Measurements from ENCODE around the gene TM4SF4.

The TM4SF4 gene

DNA sequence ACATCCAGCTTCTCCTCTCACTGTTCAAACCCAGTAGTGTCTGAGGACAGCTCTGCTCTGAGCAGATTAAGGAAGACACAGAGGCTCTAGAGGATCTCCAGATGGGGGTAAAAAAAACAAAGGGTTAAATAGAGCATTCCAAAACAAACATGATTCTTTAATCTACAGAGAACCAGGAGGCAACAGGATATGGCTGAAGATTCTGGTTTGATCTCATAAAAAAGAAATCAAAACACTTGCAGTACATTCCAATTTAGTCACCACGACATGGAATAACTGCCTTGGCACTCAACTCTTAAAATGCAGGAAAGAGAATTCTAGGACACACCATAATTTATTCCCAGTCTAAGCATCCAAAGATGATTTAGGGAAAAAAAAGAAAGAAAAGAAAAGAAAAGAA lies 32.0 kb downstream of the TM4SF4 start:
- H3K4me3 ChIP-seq (ENCODE audit: low read length), result no peak overlapping the region
- no peak for DNase-seq (ENCODE audit: low read depth, low spot score)

DNA sequence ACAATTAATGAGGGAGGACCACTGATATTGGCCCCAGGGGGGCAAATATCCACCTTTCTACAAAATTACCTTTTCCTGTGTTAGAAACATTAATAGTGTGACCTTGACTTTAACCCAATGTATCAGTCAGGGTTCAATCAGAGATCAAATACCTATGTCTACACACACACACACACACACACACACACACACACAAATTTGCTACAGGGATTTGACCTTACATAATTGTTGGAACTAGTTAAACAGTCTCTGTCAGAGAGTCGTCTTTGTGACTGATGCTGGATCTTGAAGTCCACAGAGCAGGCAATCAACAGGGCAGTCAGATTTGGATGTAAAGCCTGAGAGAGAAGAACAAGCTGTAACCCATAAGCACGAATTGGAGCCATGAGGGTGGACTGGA lies 32.5 kb downstream of the TM4SF4 start:
- H3K4me3 ChIP-seq (ENCODE audit: low read length), result no peak overlapping the region
- no peak for DNase-seq (ENCODE audit: low read depth, low spot score)

DNA sequence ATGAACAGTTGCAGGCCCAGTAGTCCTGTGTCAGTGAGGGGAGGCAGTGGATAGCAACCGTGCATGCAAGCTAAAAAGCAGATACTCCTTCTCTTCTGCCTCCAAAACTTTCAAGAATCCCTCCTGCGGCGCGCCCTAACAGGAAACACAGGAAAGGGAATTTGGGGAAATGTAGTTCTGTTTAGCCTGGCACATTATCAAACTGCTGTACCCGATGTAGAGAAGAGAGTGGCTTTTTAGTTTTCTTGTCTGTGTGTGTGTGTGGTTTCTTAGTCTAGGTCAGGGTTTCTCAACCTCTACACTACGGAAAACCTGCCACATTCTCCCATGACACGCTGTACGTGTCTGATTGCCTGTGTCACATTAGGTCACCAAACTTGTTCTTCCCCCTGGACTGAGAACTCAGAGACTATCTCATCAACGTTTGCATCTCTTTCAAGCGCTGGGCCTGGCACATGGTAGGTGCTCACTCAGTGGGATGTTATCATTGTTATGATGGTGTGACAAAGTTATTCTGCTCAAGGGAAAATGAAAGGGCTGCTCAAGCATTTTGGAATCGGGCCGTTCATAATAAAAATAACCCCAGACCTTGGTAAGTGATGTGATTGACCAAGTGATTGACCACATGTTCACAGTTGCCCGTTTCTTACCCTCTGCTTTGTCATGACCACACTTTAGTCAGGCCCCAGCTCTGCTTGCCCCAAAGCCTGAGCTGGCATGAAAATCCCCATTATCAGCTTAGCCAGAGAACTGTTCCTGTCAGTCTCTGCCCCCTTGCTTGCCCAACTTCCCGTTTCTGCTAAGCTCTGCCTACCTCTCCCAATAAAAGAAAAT lies 33.2 kb downstream of the TM4SF4 start:
- H3K4me3 ChIP-seq (ENCODE audit: low read length), result no peak overlapping the region
- no peak for DNase-seq (ENCODE audit: low read depth, low spot score)

DNA sequence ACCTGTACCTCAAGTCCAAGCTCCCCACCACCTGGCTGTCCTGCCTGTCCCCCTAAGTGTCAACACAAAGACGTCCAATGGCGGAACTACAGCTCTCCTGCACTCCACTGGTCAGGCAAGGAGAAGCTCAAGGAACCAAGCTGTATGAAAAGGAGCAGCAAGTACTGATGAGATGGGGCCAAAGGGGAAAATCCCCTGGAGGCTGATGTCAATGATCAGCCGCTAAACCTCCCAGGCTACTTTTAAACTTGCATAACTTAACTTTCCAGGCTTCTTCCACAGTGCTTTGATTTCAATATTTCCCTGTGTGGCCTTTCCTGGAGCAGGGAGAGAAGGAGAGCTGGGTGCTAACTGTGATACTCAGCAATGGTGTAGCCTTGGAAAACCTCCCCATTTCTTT lies 35.0 kb downstream of the TM4SF4 start:
- H3K4me3 ChIP-seq (ENCODE audit: low read length), result no peak overlapping the region
- DNase-seq (ENCODE audit: low read depth, low spot score), result no peak

DNA sequence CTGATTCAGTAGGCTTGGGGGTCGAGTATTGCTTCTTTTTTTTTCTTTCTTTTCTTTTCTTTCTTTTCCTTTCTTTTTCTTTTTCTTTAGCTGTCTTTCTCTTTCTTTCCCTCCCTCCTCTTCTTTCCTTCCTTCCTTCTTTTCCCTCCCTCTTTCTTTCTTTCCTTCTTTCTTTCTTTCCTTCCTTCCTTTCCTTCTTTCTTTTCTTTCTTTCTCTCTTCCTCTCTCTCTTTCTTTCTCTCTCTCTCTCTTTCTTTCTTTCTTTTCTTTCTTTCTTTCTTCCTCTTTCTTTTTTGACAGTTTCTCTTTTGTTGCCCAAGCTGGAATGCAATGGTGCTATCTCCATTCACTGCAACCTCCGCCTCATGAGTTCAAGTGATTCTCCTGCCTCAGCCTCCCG lies 36.0 kb downstream of the TM4SF4 start:
- H3K4me3 ChIP-seq (ENCODE audit: low read length), result no peak overlapping the region
- no peak for DNase-seq (ENCODE audit: low read depth, low spot score)

DNA sequence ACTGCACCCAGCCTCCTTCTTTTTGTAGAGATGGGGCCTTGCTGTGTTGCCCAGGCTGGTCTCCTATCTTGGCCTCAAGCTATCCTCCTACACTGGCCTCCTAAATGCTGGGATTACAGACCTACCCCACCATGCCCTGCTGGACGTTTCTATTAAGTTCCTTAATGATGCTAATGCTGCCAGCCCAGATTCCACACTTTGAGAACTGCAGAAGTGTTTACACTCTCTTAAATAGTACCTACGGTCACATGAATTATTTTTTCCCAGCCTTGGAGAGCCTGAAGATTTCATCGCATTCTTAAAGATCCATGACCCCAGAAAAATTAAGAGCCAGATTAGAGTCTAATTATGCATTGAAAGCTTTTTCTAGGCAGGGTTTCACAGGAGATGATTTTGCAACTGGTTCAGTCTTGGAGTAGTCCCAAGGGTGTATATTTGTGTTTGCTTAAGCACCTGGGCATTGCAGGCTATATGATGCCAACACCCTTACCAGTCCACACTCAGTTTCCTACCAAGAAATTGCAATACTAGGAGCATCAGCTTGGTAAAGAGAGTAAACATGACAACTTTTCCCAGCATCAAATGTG lies 36.6 kb downstream of the TM4SF4 start:
- DNase-seq (ENCODE audit: low read depth, low spot score), result no peak
- H3K4me3 ChIP-seq (ENCODE audit: low read length), result no peak overlapping the region

DNA sequence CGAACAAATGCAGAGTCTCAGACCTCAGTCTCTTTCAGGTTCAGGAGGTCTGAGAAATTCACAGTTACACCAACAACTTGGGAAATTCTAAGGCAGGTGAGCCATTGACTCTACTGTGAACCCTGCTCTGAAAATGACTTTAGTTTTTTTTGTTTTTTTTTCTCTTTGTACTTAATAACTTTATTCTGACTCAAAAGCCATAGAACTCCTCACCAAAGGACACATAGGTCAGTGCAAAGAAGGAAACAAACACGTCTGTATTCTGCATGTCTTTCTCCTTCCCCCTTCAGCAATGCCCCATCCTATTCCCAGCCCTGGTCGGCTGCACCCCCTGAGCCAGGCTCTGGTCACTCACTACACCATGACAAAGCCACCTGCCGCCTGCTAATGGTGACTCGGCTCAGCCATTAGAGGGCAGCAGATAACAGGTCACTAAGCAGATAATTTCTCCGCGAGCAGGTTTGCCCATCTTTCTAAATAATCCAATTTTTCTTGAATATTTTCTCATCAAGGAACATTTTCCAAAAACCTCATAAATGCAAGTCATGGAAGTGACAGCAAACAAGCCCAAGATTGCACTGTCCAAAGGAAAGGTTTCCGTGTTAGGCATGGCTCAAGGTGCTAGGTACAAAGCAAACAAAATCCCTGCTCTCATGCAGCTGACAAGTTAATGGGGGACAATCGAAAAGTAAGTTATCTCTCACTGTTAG lies 37.7 kb downstream of the TM4SF4 start:
- DNase-seq (ENCODE audit: low read depth, low spot score), result no peak
- no peak overlapping the region for H3K4me3 ChIP-seq (ENCODE audit: low read length)

DNA sequence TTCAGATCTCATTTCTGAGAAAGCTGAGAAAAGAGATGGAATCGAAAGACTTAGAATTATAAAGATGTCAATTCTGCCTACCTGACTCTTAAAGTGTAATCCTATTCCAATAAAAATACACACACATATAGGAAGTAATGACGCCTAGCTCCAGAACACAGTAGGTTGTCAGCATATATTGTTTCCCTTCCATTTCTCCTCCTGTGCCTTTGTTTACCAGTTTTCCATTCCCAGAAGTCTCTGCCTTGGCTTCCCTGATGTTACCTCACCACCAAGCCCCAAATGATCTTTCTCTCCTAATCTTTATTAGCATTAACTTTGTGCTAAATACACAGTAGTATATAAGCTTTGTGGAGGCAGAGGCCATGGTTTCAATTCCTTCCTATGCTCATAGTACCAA lies 40.0 kb downstream of the TM4SF4 start:
- DNase-seq (ENCODE audit: low read depth, low spot score), result no peak
- no peak overlapping the region for H3K4me3 ChIP-seq (ENCODE audit: low read length)

DNA sequence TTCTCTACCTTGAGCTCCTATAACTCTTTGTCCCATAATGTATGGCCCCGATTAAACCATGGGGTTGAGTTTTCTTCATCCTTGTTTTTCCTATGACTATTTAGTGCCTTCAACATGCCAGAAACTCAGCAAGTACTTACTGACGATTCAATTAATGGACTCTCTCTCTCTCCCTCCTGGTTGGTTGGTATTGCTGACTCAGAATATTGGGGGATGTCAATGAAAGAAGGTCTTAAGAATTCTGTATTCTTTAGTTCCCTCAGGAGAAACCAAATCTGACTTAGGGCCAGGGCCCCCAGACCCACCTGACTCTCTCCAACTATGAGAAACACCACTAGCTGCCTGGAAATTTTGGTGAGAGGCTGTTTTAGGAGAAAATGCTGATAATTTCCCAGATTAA lies 40.8 kb downstream of the TM4SF4 start:
- H3K4me3 ChIP-seq (ENCODE audit: low read length), result no peak overlapping the region
- no peak for DNase-seq (ENCODE audit: low read depth, low spot score)

DNA sequence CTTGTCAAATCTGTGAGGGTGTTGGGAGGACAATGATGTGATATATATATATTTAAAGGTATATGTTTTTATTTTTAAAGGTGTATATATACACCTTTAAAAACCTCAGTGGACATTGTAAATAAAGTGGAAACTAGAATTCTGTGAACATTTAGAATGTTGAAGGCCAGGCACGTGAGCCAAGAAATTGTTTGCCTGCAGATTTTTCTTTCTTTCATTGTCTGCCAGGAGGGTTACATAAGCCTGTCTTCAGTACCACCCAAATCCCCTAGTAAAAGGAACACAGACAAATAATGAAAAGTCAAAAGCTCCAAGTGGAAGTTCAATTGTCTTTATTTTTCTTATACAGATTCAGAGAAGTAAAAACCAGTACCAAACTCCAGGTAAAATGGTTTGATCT lies 42.4 kb downstream of the TM4SF4 start:
- H3K4me3 ChIP-seq (ENCODE audit: low read length), result no peak overlapping the region

DNA sequence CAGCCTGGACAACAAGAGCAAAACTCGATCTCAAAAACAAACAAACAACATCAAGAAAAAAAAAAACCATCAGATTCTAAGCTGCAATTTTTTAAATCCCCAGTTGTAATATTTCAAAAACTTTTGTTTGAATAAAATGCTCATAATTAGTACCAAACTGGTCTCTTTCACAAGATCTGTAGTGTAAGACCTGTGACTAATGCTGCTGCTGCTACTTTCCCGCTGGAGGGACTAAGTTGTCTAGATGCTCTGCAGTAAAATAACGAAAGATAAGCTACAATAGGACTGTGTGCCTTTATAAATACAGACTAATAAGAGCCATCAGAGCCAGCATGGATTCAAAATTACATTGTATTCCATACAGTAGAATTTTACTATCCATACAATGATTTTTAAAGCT lies 45.4 kb downstream of the TM4SF4 start:
- no peak for DNase-seq (ENCODE audit: low read depth, low spot score)

More for the DNA sequence above, 42.4 kb downstream of the TM4SF4 start:
- DNase-seq (ENCODE audit: low read depth, low spot score), result no peak

DNA sequence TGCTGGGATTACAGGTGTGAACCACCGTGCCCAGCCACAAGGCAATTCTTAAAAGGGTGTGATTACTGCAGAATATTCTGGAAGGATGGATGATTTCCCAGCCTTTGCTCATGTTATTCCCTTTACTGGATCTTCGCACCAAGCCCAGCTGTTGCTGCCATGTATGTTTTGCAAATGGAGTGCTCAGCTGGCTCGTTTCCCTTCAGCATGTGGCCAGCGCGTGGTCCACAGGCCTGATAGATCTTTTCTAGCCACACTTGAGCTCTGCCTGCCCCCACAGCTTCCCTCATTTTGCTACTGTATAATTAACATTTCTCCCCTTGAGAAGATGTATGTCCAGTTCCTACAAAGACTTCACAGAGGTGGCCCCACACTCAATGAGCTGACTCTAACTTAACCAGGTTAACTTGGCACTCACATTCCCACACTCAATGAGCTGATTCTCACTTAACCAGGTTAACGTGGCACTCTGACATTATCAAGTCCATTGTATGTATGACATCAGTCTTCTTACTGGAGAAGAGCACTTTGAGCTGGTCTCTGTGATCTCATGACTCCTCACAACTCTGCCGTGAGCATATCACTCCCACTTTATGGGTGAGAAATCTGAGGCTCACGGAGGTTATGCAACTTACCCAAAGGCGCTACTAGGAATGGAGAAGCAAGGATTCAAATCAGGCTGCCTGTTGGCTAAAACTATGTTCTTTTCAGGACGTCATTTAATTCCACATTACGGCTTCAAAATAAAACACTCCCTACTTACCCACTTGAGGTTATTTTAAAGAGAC lies 49.2 kb downstream of the TM4SF4 start:
- H3K4me3 ChIP-seq (ENCODE audit: low read length), result no peak overlapping the region
- DNase-seq (ENCODE audit: low read depth, low spot score), result no peak

More for the DNA sequence above, 45.4 kb downstream of the TM4SF4 start:
- no peak overlapping the region for H3K4me3 ChIP-seq (ENCODE audit: low read length)

DNA sequence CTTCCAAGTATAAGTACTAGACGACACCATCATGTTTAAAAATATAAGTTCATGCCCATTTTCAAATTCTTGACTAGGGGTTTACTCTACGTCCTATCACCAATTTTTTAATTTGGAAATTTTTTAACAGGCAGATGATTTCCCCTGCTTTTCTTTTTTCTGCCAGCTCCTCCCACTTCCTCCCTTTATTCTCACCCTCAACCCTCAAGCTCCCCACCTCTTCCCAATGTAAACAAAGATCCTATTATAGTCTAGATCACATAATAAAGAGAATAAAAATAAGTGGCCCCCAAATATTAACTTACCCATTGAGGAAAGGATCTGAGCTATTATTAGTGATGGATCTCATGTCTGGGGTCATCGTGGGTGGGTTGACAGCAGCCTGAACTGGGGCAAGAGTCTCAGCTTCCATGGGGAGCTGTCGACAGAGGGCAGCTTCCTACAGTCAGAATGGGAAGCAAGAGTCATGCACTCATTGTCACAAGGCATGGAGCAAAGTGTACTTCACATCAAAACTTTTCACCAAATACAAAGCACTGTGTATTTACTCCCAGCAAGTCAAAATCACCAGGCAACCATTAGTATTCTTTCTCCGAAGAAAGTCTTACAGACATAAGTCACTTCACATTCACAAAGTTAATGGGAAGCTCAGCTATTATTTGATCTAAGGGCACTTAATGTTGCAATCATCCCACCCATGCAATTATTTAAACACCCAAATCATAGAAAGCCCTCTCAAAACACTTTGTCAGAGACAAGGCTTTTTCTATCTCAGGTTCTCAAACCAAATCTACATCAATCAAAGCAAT lies 53.2 kb downstream of the TM4SF4 start:
- DNase-seq (ENCODE audit: low read depth, low spot score), result no peak
- H3K4me3 ChIP-seq (ENCODE audit: low read length), result no peak overlapping the region

DNA sequence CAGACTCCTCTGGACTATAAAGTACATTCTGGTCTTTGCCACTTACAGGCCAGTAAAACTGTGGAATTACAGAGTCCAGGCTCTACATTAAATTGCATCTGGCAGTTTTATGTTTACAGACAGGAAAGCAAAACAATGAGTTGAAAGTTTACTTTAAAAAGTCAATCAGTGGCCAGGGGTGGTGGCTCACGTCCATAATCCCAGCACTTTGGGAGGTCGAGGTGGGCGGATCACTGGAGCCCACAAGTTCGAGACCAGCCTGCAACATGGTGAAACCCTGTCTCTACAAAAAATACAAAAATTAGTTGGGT lies 53.8 kb downstream of the TM4SF4 start:
- DNase-seq (ENCODE audit: low read depth, low spot score), result no peak
- H3K4me3 ChIP-seq (ENCODE audit: low read length), result no peak overlapping the region

DNA sequence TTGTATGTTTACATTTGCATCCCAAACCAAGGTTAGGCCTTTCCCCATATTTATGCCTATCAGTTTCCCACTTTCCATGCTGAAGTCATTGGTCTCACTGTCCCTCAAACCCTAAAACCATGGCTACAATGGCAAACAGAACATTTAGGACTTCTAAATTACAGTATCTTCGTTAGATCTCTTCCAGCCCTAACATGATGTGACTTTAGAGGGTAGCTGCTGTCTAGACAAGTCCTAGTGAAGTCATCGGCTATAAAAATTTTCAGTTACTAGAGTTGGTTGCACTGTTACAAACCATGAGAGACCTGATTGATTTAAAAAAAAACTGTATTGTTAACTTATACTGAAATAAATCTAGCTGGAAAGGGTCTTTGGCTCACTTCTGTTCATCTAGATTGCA lies 54.6 kb downstream of the TM4SF4 start:
- DNase-seq (ENCODE audit: low read depth, low spot score), result no peak
- no peak overlapping the region for H3K4me3 ChIP-seq (ENCODE audit: low read length)

DNA sequence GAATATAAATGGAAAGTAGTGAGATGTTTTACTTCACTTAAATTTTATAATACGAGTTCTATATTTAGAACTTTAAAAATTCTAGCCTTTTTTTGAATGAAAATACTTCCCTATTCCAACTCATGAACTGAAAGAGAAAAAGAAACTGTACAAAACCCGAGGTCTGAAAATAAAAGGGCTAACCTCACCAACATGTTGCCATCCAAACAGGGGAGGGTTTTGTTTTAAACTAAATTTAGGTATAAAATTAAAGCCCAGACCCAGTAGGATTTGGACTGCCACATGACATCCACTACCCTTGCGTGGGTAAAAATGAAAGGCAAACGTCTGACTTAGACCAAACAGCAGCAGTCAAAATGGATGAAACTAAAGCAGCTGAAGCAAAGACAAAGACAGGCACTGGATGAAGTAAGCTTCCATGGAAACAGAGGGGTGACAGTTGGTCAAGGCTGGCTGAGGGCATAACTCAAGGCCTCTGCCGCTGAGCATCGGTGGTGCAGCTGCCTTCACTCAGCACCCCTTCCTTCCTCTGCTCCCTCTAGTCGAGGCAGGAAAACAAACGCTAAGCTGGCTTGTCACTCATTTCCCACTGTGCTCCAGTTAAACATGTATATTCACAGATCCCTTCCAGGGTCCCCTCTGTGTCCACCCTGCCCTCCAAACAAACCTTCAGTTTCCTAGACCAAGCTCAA lies 58.1 kb downstream of the TM4SF4 start:
- DNase-seq (ENCODE audit: low read depth, low spot score), result no peak
- H3K4me3 ChIP-seq (ENCODE audit: low read length), result no peak overlapping the region

DNA sequence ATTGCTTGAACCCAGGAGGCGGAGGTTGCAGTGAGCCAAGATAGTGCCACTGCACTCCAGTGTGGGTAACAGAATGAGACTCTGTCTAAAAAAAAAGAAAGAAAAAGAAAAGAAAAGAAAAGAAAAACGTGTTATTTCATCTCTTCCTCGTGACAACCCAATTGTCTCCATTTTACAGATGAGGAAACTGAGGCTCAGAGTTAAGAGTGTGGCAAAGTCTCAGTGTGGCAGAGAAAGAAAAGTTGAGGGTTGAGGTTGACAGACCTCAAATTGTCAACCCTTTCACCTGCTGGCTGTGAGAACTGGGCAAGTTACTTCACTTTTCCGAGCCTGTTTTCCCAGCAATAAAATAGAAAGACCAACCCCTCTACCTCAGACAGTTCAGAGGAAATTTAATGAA lies 59.6 kb downstream of the TM4SF4 start:
- DNase-seq (ENCODE audit: low read depth, low spot score), result no peak
- no peak overlapping the region for H3K4me3 ChIP-seq (ENCODE audit: low read length)

DNA sequence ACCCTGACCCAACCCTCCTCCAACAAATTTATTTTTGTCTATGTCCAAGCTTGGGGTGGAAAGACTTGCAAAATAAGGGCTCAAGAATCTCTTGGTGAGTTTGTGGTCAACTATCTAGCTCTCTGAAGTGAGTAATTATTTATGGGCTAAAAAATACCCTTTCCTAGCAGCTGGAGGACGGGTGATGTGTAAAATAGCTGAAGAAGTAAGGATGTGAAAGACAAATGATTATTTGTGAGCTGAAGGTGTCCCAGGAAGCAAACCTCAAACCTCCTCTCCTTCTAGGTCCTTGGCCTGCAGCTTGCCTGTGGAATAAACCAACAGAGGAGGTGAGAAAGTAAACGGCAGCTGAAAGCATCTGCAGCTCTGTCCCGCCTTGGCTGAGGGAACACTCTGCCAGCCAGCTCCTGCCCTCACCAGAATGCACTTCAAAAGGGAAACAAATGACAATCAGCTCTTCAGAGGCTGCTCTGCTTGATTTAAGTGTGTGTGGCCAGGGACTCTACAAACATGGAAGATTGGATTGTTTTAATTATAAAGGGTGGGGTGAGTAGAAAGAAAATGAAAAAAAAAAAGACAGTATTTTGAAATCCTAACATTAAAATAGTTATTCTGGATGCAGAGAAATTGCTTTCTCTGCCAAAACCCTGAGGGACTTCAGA lies 60.3 kb downstream of the TM4SF4 start:
- DNase-seq (ENCODE audit: low read depth, low spot score), result no peak
- no peak overlapping the region for H3K4me3 ChIP-seq (ENCODE audit: low read length)

Measured in Jurkat, Clone E6-1 (cell line).